Natural killer cell treated with Interleukin-12 subunit alpha and Interleukin-12 subunit beta and Interleukin-15 and Interleukin-18, amount 100 ng/mL, for 72 hours (primary cell): Measurements from ENCODE around the gene CREB3L2. TPM values are rescaled to one million over a fixed set of nuclear protein-coding genes. Genes with fewer than 3 reads are reported as not detected.
"Not testable (repeated sequence)": the region's sequence is repeated elsewhere in the genome, so short reads cannot be mapped to it uniquely, and the experiment has no call there.

ENCODE experiments used
- ATAC-seq, 2 donors: fragments of 150-1000 bp; cut with Tn5 transposase in 1 of 2; sonication (Bioruptor Pico), chemical (Tn5 transposase) in 1 of 2; 2 replicates each; pipeline ENCODE4 v1.10.0; 2021
- DNase-seq: peaks from one replicate; pipeline ENCODE4 v3.0.0; 2022; ENCODE audit warnings: low spot score
- H3K27ac Mint-ChIP-seq, 2 donors: 1 replicate in 1 of 2; 2 replicates in 1 of 2; pipeline ENCODE4 v1.8.0; 2022; ENCODE audit warnings: mixed read lengths in 2 of 2, mild to moderate bottlenecking in 1 of 2, moderate library complexity in 1 of 2
- H3K27me3 Mint-ChIP-seq, 2 donors: 1 replicate in 1 of 2; 2 replicates in 1 of 2; pipeline ENCODE4 v1.8.0; 2022; ENCODE audit warnings: mixed read lengths in 2 of 2
- H3K36me3 Mint-ChIP-seq: one replicate; pipeline ENCODE4 v1.8.0; 2022; ENCODE audit warnings: mixed read lengths
- H3K4me1 Mint-ChIP-seq, 2 donors: 1 replicate in 1 of 2; 2 replicates in 1 of 2; pipeline ENCODE4 v1.8.0; 2022; ENCODE audit warnings: low read depth in 2 of 2, mixed read lengths in 2 of 2, mild to moderate bottlenecking in 1 of 2
- H3K4me3 Mint-ChIP-seq: one replicate; pipeline ENCODE4 v1.8.0; 2022; ENCODE audit warnings: mixed read lengths
- H3K9me3 Mint-ChIP-seq: 2 replicates; pipeline ENCODE4 v1.8.0; 2022; ENCODE audit warnings: mixed read lengths
- total RNA-seq, 2 donors: library from RNA; stranded (reverse); gene quantifications; one replicate each; pipeline ENCODE4 v1.2.3, GENCODE V29; 2022

The CREB3L2 gene
- total RNA-seq, 2 donors from 2014 or later = 53.5 to 59.0 TPM

GRCh38 chr7:138025215-138026186 is 23.6 kb upstream of the CREB3L2 start:
- no peak for ATAC-seq

DNA sequence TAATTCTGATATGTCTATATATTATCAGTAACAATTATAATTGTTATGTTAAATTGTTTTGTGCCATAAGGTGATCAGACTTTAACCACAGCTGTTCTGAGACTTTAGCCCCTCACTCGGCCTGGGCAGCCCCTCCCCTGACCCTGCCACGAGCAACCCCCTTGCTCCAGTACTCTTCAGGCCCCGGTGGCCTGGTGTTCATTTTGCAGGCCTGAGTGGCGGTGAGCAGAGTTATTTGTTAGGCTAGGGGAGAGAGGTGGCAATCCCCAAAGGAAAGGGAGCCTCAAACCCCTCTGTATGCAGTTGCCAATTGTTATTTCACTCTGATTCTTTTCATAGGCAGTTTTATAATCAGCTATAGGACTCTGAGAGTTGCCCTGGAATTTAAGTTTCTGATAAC is 22.9 kb upstream of the CREB3L2 start:
- Mint-ChIP-seq H3K4me1 (peaks cover 0 to 2% of the 10 kb centered on the region in 2 donors), H3K4me3 (no peak overlapping the region), H3K27ac (no peak overlapping the region), H3K36me3 (no peaks in the 10 kb centered on the region), H3K27me3 (peaks cover 0 to 2% of the 10 kb centered on the region in 2 donors), H3K9me3 (no peaks in the 10 kb centered on the region)
- DNase-seq (no peak), ATAC-seq (no peak)

More at GRCh38 chr7:138025215-138026186, 23.6 kb upstream of the CREB3L2 start:
- H3K27me3 Mint-ChIP-seq = peaks cover 0 to 2% of the 10 kb centered on the region in 2 donors
- H3K36me3 Mint-ChIP-seq = no peaks in the 10 kb centered on the region
- no peak for DNase-seq
- peaks cover 0 to 2% of the 10 kb centered on the region in 2 donors for H3K4me1 Mint-ChIP-seq
- H3K9me3 Mint-ChIP-seq = no peaks in the 10 kb centered on the region
- no peak overlapping the region for H3K27ac Mint-ChIP-seq
- no peak overlapping the region for H3K4me3 Mint-ChIP-seq

DNA sequence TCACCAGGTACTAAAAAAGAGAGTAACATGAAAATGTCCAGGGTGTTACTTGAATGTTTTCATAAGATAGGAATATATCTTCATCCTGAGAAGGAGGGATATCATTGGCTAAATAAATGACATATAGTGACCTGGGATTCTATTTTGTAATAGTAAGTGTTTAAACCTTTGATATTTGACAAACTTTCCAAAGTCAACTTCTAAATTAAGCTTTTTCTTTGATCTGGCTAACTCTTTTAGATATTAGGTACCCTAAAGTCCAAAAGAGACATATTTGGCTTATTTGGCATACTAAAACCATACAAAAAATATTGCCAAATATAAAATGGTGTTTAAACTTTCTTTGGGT is 22.4 kb upstream of the CREB3L2 start:
- ATAC-seq = no peak
- Mint-ChIP-seq H3K4me3 (no peak overlapping the region), H3K9me3 (no peaks in the 10 kb centered on the region), H3K27ac (no peak overlapping the region), H3K4me1 (peaks cover 0 to 2% of the 10 kb centered on the region in 2 donors), H3K27me3 (peaks cover 0 to 2% of the 10 kb centered on the region in 2 donors), H3K36me3 (no peaks in the 10 kb centered on the region)
- no peak for DNase-seq

DNA sequence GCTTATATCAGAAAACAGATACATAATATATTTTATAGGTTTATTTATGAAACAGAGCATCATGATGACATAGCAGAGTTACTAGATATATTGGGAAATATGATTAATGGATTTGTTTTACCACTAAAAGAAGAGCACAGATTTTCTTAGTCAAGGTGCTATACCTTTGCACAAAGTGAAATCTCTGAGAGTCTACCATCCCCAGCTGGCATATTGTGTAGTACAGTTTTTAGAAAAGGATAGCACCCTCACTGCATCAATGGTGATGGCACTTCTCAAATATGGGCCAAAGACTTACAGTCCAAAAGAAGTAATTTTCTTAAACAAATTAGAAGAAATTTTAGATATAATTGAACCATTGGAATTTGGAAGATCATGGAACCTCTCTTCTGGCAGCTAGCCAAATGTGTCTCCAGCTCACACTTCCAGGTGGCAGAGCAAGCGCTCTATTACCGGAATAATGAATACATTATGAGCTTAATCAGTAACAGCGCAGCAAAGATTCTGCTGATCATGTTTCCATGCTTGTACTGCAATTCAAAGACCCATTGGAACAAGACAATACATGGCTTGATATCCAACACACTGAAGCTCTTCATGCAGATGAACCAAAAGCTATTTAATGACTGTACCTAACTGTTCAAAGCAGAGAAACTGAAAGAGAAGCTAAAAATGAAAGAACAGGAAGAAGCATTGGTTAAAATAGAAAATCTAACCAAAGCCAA is 21.9 kb upstream of the CREB3L2 start:
- H3K27ac Mint-ChIP-seq = no peak overlapping the region
- H3K27me3 Mint-ChIP-seq = peaks cover 0 to 2% of the 10 kb centered on the region in 2 donors
- H3K4me1 Mint-ChIP-seq = peaks cover 0 to 2% of the 10 kb centered on the region in 2 donors
- H3K36me3 Mint-ChIP-seq = no peaks in the 10 kb centered on the region
- DNase-seq = no peak
- no peak overlapping the region for H3K4me3 Mint-ChIP-seq
- no peak for ATAC-seq
- no peaks in the 10 kb centered on the region for H3K9me3 Mint-ChIP-seq

DNA sequence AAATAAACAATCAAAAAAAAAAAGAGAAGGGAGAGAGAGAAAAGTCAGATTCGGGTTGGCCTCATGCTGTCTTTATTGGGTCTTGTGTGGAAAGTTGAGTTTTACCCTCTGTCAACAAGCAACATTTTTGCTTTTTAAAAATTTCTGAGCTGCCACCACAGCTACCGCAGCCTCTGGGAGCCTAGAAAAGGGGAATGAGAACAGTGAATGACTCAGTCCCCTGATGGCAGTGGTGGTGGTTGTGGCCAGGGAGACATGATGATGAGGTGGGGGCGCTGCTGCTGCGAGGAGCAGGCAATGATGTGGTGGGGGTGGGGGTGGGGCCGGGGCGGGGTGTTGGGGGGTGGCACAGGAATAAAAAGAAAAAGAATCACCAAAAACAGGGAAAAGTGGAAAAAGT is 20.0 kb upstream of the CREB3L2 start:
- H3K36me3 Mint-ChIP-seq = no peaks in the 10 kb centered on the region
- DNase-seq (no peak), ATAC-seq (no peak)
- H3K4me3 Mint-ChIP-seq = no peak overlapping the region
- H3K4me1 Mint-ChIP-seq = peaks cover 0 to 2% of the 10 kb centered on the region in 2 donors
- H3K27ac Mint-ChIP-seq = no peak overlapping the region
- no peaks in the 10 kb centered on the region for H3K9me3 Mint-ChIP-seq
- H3K27me3 Mint-ChIP-seq = no peaks in the 10 kb centered on the region

DNA sequence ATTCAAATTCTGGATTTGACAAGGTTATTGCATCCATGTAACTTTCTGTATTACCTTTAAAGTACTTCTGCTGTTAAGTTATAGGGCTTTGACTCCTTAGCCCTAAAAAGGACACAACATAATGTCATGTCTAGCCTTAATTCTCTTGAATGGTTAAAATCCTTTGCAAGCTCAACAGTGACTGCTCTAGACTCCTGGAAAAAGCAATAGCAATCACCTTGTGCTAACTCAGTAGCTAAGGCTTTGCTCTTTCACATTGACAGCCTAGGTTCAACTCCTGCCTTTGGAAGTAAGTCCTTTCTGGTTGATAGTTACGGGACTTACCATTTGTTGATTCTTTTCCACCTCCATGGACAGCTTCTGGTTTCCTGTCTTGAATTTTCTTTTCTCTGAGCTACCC is 16.1 kb upstream of the CREB3L2 start:
- DNase-seq (no peak), ATAC-seq (no peak)
- H3K27me3 Mint-ChIP-seq = no peaks in the 10 kb centered on the region
- H3K27ac Mint-ChIP-seq = no peak overlapping the region
- no peaks in the 10 kb centered on the region for H3K4me1 Mint-ChIP-seq
- no peaks in the 10 kb centered on the region for H3K36me3 Mint-ChIP-seq
- H3K9me3 Mint-ChIP-seq = no peaks in the 10 kb centered on the region
- H3K4me3 Mint-ChIP-seq = no peak overlapping the region

DNA sequence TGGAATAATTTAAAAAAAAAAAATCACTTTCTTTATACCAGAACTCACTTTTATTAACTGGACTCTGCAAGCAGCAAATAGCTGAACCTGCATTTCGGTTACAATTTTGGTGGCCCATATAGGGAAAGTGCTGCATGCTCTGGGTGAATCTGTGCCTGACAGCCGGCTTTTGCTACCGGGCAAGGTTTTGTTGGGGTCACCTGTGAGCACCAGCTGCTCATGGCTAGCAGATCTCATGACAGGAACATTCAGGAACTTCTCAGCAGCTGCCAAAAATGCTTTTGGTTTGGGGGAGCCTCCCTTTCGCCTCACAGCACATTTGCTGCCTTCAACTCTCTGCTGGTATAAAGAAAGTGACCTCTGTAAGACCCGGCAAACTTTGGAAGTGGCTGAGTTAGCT is 13.2 kb upstream of the CREB3L2 start:
- H3K9me3 Mint-ChIP-seq = no peaks in the 10 kb centered on the region
- no peak overlapping the region for H3K4me3 Mint-ChIP-seq
- no peaks in the 10 kb centered on the region for H3K27me3 Mint-ChIP-seq
- H3K36me3 Mint-ChIP-seq = no peaks in the 10 kb centered on the region
- DNase-seq (no peak), ATAC-seq (no peak)
- no peak overlapping the region for H3K27ac Mint-ChIP-seq
- no peaks in the 10 kb centered on the region for H3K4me1 Mint-ChIP-seq

GRCh38 chr7:138014686-138015085 is 12.8 kb upstream of the CREB3L2 start:
- no peak overlapping the region for H3K27ac Mint-ChIP-seq
- no peaks in the 10 kb centered on the region for H3K4me1 Mint-ChIP-seq
- no peaks in the 10 kb centered on the region for H3K9me3 Mint-ChIP-seq
- no peak overlapping the region for H3K4me3 Mint-ChIP-seq
- no peaks in the 10 kb centered on the region for H3K36me3 Mint-ChIP-seq
- no peak for DNase-seq
- H3K27me3 Mint-ChIP-seq = no peaks in the 10 kb centered on the region
- no peak for ATAC-seq

DNA sequence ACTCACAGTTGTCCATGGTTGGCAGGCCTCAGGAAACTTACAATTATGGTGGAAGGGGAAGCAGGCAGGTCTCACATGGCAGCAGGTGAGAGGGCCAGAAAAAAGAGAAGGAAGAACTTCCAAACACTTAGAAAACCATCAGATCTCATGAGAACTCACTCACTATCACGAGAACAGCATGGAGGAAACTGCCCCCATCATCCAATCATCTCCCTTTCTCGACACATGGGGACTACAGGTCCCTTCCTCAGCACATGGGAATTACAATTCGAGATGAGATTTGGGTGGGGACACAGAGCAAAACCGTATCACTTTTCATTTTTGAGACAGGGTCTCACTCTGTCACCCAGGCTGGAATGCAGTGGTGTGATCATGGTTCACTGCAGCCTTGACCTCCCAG is 12.3 kb upstream of the CREB3L2 start:
- H3K4me3 Mint-ChIP-seq, H3K27me3 Mint-ChIP-seq, H3K9me3 Mint-ChIP-seq, H3K27ac Mint-ChIP-seq, DNase-seq, ATAC-seq, H3K4me1 Mint-ChIP-seq, H3K36me3 Mint-ChIP-seq: not testable (repeated sequence)

DNA sequence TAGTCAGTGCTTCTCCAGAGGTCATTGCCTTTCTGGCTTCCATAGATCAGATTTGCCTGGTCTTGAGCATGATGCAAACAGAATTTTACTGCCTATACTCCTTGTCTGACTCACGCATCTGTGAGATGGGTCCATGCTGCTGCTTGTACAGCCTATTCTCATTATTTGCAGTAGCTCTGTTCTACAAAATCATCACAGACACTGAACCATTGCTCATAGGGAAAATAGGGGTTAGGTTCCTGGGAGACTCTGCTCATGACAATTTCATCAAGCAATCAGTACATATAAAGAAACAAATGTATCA is 7.4 kb upstream of the CREB3L2 start:
- no peak for DNase-seq
- H3K9me3 Mint-ChIP-seq = no peaks in the 10 kb centered on the region
- H3K36me3 Mint-ChIP-seq = no peaks in the 10 kb centered on the region
- ATAC-seq = no peak
- H3K27ac Mint-ChIP-seq = no peak overlapping the region
- H3K4me1 Mint-ChIP-seq = peaks cover 4 to 7% of the 10 kb centered on the region in 2 donors
- H3K4me3 Mint-ChIP-seq = no peak overlapping the region
- H3K27me3 Mint-ChIP-seq = no peaks in the 10 kb centered on the region

GRCh38 chr7:138008588-138009349 is 6.9 kb upstream of the CREB3L2 start:
- DNase-seq (no peak), ATAC-seq (peak in 1 of 2 donors; percentile 53)
- Mint-ChIP-seq H3K36me3 (no peaks in the 10 kb centered on the region), H3K27ac (no peak overlapping the region), H3K4me3 (no peak overlapping the region), H3K9me3 (no peaks in the 10 kb centered on the region), H3K27me3 (no peaks in the 10 kb centered on the region), H3K4me1 (peaks cover 6 to 8% of the 10 kb centered on the region in 2 donors)

DNA sequence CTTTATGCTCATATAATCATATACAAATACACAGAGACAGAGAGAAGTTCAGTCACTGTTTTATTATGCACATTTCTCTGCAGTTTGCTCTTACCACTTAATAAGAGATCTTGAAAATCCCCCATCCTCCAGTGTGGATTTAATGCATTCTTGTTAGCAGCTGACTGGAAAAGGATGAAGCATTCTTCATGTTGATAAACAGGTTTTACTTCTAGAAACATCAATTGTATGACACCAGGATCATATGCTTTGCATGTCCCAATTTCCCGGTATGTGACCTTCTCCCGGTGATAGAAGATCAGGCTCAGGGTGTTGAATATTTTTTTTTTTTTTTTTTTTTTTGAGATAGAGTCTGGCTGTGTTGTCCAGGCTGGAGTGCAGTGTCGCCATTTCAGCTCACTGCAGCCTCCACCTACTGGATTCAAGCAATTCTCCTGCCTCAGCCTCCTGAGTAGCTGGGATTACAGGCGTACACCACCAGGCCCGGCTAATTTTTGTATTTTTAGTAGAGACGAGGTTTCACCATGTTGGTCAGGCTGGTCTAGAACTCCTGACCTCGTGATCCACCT is 6.2 kb upstream of the CREB3L2 start:
- H3K9me3 Mint-ChIP-seq = no peaks in the 10 kb centered on the region
- ATAC-seq (no peak), DNase-seq (no peak)
- peaks cover 9 to 10% of the 10 kb centered on the region in 2 donors for H3K4me1 Mint-ChIP-seq
- no peak overlapping the region for H3K4me3 Mint-ChIP-seq
- H3K36me3 Mint-ChIP-seq = no peaks in the 10 kb centered on the region
- no peak overlapping the region for H3K27ac Mint-ChIP-seq
- H3K27me3 Mint-ChIP-seq = no peaks in the 10 kb centered on the region

GRCh38 chr7:138006106-138006505 is 4.2 kb upstream of the CREB3L2 start:
- Mint-ChIP-seq H3K9me3 (no peaks in the 10 kb centered on the region), H3K27me3 (no peaks in the 10 kb centered on the region), H3K4me3 (no peak overlapping the region), H3K4me1 (peaks cover 17 to 21% of the 10 kb centered on the region in 2 donors), H3K36me3 (no peaks in the 10 kb centered on the region), H3K27ac (no peak overlapping the region)
- no peak for DNase-seq
- no peak for ATAC-seq
